GM21515 (cell line): ENCODE measurements around the gene TLR9.

Experiments used
- ATAC-seq: cut with Tn5 transposase; IDR thresholded peaks from one replicate; pipeline ENCODE4 v1.9.1; 2021; ENCODE audit not compliant: unreplicated experiment

TLR9 gene

DNA sequence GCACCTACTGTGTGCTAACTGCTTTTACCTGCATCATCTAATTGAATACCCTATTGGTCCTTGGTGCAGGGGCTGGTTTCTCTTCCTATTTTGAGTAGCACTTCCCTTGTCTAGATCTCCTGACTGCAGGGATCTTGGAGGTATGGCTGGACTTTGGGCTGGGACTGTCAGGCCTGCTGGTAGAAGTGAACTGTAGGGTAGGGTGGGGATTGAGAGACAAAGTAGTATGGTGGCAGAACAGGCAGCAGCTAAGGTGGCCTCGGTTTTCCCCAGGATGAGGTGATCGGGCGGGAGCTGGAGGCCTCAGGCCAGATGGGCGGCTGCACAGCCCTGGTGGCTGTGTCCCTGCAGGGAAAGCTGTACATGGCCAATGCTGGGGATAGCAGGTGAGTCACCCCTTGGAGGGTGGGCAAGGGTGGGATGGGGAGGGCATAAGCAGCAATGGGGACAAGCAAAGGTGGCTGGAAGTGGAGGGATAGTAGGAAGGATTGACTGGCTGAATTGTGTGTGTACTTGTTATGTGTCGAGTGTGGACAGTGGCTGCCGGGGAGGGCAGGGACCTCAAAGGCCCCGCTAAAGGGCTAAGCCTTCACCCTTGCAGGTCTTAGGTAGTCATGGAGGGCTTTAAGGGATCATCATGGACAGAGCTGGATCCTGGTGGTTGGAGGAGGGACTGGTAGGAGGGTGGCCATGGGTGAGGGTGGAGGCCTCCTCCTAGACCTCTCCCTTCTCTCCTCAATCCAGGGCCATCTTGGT lies 22.1 kb upstream of the TLR9 start:
- no peak for ATAC-seq

DNA sequence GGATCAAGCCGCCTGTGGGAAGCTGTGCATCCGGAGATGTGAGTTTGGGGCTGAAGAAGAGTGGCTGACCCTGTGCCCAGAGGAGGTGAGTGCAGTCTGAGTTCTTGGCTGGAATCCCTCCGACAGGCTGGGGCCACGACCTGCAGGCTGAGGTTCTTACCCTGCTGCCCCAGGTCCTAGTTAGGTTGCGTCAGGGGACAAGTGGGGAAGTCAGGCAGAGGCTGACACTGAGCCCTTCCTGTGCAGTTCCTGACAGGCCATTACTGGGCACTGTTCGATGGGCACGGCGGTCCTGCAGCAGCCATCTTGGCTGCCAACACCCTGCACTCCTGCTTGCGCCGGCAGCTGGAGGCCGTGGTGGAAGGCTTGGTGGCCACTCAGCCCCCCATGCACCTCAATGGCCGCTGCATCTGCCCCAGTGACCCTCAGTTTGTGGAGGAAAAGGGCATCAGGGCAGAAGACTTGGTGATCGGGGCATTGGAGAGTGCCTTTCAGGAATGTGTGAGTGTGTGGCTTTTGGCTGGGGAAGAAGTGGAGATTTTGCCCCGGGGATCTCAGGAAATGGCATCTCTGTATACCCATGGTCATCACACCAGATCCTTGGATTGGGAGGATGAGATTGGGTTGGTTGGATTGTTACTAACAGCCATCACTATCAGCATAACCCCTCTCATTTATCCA lies 21.4 kb upstream of the TLR9 start:
- no peak for ATAC-seq

DNA sequence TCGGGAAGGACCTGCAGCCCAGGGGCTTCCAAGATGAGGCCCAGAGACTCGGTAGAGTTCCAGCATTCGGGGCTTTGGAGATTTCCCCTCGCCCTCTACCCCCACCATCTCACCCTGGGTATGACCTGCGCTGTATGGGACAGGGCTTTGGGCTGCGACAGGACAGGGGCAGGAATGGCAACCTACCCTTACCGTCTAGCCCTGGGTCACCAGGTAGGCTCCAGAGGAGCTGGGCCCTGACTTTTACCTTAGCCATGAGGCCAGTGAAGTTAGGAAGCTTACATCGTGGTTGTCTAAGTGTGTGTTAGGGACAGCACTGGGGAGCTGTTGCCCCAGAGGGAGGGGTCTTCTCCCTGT lies 20.8 kb upstream of the TLR9 start:
- no peak for ATAC-seq

DNA sequence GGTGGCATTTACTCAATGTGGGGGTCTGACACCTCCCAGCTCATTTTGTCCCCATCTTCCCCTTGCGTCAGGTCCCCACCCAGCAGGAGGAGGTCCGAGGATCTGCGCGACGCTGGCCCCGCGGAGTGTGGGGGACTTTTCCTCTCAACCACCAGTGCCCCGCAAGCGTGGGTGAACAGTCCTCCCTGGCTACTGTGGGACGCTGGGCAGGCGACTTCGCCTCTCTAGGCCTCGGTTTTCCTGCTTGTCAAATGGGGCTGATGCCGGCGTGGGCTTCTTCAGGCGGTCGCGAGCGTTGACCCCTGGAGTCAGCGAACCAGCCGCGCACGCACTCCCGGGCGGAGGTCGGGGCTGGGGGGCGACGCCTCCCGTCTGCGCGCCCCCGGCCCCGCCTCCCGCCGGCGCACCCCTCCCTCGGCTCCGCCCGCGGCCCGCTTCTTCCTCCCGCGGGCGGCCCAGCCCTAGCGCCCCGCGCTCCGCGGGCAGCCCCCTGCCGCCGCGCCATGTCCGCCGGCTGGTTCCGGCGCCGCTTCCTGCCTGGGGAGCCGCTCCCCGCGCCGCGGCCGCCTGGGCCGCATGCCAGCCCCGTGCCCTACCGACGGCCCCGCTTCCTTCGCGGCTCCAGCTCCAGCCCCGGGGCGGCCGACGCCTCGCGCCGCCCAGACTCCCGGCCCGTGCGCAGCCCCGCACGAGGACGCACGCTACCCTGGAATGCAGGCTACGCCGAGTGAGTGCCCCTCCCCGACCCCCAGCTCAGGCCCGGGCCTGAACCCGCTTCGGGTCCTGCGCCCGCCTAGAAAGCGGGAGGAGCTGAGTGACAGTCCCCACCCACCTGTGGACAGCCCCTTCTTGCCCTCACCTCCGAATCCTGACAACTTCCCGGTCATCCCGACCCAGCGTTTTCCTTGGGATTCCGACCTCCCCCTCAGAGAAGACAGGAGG lies 20.1 kb upstream of the TLR9 start, which contains the start of gene PPM1M:
Gene PPM1M, plus strand, starts transcription at position 438 of the 942 bp plus-strand sequence. Its CDS starts 66 bp downstream, at position 504.
- ATAC-seq: no peak

DNA sequence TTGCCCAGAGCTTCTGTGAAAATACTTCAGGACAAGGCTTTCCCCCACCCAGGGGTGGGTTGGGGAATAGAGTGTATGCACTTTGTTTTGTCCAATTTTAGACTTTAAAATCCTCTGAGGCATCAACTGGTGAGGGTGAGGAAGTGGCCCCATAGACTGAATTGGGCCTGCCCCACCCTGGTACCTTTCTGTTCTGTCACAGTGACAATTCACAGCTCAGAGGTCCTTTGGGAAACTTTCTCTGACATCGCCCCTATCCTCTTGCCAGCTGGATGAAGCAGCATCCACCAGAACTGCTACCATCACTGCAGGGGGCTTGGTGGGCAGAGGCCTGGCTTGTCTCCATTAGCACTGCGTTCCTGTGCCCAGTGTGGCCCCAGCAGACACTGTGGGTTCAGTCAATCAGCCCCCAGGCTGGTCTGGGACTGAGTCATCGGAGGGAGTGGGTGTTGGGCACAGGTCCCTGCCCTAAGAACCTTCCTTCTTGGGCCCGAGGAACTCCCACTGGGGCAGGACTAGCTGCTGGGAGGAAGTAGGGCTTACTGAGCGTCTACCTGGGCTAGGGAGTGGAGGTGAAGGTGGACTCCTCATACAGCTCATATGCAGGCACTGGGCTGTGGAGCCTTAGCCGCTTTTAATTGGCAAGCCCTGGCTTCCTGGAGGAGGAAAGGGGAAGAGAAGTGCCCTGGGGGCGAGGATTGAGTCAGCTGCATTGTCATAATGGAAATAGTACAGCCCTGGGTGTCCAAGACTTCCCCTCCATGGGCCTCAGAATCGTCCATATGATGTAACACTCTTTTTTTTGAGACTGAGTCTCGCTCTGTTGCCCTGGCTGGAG lies 18.6 kb upstream of the TLR9 start:
- no peak for ATAC-seq

DNA sequence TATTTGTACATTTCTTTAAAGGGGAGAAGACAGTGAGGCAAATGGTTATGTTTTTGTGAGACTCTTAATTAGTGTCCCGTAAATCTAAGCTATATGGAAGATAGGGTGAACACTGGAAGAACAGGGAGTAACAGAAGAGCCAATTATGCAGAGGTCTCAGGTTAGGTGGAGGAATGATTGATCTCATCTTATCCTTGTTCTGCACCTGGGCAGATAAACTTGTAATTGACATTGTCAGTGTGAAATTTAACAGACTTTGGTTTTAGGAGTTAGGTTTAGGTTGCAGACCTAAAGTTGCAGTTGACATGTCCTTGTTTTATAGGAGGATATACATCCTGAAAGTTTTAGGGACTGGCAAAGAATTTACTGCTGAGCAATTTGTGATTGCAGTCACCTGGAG lies 16.6 kb upstream of the TLR9 start:
- ATAC-seq: no peak

DNA sequence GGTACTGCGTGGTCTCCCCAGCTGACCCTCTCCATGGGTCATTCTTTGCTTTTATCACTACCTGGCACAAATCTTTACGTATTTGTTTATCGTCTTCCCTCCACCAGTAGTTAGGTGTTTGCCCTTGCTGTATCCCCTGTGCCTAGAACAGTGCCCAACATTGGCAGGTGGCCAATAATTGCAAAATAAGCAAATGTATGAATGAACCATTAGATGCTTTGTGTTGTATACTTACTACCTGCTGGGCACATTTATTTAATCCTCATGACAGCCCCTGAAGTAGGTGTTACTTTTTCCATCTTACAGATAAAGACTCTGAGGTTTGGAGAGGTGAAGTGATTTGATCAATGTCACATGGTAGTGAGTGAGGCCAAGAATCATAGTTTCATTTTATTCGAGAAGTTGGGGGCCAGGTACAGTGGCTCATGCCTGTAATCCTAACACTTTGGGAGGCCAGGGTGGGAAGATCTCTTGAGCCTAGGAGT lies 15.5 kb upstream of the TLR9 start:
- ATAC-seq: no peak

DNA sequence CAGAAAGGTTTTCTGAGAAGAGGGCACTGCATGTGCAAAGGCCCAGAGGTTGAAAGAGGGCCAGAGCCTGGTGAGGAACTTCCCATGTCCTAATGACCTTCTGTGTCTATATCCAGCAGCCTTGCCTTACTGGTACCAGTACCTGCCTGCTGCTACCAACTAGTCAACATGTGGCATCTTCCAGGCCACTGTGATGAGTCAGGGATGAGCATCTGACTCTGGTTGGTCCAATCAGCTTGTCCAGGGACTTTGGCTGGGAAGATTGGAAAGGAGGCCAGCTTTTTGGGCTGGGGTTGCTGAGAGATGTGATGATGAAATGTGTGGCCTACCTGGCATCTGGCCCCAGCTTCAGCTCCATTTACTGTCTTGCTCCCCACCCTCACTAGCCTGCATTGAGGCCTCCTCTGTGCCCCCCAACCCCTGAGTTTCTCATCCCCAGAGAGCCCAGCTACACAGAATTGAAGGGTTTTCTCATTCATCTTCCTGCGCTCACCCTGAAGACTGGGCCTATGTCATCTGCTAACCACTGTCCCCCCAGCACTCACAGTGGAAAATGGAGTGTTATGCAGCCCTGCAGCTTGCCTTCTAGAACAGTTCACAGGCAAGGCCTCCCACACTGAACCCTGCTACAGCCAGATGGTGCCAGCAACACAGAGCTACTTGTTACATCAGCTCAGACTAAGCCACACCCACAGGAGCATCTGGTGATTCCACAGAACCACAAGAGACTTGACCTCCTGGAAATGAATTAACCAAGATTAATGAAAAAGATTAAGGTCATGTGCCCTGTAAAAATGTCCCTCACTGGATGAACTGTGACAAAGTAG lies 14.8 kb upstream of the TLR9 start:
- ATAC-seq: no peak

DNA sequence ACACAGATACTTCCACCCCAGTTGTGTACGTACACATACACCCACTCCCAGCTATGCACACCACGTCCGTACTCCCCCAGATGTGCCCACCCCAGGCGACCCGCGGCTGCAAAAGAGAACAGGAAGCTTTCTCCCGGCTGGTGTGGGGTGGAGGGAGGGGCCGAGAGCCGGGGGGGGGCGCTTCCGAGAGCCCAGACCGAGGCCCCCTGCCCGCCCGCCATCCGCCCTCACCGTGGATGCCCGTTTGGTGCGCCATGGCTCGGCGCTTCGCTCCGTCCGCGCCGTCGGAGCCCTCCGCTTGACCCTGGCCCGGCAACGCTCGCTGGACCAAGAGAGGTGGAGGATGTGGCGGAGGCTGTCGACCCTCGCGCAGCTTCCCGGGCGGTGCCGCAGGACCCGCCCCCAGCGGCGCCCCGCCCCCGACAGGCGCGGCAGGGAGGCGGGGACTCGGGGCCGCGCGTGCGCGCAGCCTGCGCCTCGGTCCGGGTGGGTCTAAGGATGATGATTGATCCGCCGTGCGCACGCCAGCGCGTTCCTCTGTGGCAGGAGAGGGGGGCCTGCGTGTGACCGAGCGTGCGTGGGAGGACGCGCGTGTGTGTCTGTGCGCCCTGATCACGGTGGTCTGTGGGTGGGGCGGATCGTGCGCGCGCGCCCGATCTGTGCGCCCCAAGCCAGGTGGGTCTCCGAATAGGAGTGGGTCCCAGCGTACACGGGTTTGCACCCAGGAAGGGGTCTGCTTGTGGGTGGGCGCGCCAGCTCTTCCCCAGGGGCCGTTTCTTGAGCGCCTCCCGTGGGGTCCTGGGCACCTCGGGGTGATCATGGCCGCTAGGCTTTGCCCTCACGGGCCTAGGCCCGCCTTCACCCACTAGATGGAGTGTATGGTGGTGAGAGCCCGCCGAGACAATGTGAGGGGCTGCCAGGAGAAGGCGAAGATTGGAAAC lies 13.6 kb upstream of the TLR9 start, which contains the start of gene TWF2:
Gene TWF2, minus strand, starts transcription at position 398 of the 941 bp plus-strand sequence. Its CDS starts 142 bp downstream, at position 256.
- ATAC-seq: peak; percentile 71

DNA sequence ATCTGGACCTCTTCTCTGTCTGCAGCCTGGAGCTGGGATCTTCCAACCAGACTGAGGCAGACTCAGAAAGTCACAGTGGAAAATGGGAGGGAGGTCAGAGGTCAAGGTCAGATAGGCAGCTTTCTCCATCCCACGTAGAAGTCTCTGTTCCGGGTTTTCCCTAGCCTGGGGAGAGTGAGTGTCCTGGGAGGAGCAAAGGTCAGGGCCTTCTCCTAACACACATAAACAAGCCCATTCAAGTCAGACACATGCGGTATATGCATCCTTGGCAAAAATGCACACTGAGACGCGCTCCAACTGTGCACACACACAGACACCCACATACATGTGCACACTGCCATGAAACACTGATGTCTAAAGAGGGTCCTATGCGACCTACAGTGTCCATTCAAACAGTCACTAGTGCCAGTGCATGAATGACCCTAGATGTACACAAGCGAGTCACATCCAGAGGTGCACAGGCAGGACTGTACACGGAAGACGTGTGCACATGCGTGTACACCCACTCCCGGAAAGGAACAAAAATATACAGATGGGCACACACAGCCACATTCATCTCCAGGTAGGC lies 12.8 kb upstream of the TLR9 start:
- ATAC-seq: no peak

DNA sequence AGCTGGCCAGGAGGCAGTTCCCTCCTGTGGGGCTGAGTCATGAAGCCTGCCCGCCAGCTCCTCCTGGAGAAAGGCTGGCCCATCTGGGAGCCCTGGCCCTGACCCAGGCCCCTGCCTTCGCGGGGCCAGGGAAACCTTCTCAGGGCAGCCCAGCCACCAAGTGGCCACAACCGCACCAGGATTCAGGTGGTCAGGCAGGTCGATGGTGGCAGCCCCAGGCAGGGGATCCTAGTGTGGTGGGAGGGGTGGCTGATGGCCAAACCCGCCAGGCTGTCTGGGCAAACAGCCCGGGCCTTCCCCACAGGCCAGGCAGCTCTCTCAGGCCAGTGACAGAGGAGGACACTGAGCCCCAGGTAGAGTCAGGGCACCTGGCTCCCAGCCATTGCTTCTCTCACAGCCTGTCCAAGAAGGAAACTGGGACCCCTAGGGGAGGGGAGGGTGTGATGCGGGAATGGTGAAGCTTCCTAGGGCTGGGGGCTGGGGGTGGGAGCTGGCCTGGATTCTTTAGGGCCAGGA lies 12.3 kb upstream of the TLR9 start:
- no peak for ATAC-seq

DNA sequence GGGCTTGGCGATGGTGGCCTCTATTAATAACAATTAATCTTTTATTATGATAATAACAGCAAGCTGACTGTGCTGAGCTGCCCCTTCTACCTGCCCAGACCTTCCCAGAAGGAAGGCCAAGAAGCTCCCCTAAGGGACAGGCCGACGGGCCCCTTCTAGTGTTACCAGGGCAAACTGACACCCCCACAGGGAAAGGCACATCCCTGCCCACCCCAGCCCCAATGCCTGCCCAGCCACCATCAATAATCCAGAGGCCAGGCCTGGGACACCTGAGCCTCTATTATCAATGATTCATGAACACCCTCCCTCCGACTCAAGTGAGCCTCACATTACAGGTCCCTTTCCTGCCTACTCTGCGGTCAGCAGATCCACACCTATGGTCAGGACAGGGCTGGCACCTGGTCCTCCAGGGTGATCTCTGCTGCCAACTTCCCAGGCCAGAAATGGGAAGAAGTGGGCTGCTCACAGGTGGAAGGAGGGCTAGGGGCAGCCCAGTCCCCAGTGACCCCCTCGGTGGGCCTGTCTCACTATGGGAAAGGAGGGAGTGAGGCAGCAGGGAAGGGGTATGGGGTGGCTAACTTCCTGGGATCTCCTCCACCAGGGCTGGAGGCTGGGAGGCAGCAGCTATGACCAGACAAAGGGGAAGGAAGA lies 11.7 kb upstream of the TLR9 start:
- no peak for ATAC-seq

DNA sequence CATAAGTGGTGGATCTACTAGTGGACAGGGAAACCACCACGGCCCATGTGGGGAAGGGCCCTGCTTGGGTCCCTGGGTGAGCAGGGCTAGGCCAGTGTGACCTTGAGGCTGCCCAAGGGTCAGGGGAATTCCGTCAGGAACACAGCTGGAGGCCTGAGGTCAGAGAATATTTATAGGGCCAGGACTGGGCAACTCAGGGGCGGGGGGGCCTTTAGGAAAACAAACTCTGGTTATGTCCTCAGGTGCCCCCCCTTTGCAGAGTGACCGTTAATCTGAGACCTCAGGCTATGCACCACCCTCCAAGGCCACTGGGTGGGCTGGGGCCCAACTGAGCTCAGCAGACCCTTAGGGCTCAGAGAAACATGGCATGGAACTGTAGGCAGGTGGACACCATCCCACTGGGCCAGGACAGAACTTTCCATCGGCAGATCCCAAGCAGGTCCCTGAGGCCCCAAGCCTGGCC lies 11.0 kb upstream of the TLR9 start:
- no peak for ATAC-seq

DNA sequence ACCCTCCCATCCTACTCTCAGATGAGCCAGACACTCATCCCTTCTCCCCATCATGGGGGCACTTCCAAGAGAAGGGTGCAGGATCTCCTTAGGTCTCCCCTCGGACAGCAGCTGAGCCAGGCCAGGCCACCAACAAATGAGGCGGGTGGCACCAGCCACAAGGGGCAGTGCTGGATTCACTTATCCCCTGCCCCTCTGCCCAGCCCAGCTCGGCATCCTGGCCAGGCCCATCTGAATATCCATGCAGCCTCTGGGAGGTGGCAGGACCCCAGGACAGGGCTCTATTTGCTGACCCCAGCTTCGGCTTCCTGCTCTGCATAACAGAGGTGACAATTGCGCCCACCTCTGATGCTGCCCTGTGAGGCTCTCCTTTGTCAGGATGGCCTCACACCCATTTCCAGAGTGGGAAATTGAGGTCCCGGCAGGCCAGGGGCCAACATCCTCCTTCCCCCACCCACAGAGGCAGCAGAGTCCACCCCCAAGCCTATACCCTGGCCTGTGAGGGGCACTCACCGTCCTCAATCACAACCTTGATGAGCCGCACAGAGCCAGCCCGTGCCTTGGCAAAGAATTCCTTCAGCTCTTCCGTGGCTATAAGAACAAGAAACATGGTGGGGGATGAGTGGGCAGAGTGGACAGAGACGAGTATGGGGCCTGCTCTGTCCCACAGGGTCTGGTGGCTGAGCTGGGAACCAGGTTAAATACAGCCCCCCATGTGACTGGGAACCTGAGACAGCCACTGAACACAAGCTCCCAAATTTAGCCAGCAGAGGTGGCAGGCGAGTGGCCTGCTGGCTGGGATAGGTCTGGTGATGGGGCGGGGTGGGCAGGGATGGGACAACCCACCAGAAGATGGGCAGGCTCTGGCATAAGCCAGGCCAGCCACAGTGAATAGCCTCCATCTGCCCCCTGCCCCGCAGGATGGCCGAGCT lies 9.3 kb upstream of the TLR9 start:
- ATAC-seq: no peak

DNA sequence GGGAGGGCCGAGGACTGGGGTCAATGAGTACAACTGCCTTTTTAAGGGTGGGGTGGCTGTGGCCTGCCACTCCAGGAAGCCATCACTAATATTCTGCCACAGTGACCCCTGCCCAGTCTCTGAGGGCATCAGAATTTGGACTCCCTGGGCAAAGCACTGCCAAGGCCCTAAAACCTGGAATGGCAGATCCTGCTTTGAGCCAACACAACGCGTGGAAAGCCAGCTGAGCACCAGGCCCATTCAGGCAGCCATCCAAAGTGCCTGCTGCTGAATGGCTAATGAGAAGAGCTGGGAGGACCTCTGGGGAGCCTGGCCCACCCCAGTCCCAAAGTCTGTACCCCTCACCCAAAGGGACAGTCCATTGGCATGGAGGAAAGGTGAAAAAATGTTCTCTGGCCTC lies 8.5 kb upstream of the TLR9 start:
- ATAC-seq: no peak

DNA sequence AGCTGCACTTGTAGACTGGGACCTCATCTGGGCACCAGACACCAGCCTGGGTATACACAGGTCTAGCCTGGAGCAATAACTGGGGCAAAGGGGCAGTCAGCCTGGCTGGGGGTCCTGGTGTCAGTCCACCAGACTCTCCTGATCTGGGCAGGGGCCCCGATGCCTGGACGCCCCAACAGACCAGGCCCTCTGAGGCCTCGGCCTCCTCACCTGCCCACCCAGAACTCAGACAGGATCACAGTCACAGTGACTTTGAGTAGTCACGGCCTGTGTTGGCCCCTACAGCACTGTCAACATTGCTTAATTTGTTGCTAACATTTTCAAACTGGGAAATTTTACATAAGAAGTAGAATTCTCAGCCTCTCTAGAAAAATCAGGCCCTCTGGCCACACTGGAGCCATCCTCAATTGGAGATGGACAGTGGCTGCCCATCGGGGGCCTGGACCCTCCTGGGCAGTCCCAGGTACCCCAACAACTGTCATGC lies 7.7 kb upstream of the TLR9 start:
- ATAC-seq: no peak
